ENCODE results near the gene C17orf67. TPM values are rescaled to one million over a fixed set of nuclear protein-coding genes. Genes with fewer than 3 reads are reported as not detected.

Gene C17orf67
- total and polyA plus RNA-seq, 4 experiments from 2014 or later, result 0.81 to 11.2 (median 6.2) TPM

DNA sequence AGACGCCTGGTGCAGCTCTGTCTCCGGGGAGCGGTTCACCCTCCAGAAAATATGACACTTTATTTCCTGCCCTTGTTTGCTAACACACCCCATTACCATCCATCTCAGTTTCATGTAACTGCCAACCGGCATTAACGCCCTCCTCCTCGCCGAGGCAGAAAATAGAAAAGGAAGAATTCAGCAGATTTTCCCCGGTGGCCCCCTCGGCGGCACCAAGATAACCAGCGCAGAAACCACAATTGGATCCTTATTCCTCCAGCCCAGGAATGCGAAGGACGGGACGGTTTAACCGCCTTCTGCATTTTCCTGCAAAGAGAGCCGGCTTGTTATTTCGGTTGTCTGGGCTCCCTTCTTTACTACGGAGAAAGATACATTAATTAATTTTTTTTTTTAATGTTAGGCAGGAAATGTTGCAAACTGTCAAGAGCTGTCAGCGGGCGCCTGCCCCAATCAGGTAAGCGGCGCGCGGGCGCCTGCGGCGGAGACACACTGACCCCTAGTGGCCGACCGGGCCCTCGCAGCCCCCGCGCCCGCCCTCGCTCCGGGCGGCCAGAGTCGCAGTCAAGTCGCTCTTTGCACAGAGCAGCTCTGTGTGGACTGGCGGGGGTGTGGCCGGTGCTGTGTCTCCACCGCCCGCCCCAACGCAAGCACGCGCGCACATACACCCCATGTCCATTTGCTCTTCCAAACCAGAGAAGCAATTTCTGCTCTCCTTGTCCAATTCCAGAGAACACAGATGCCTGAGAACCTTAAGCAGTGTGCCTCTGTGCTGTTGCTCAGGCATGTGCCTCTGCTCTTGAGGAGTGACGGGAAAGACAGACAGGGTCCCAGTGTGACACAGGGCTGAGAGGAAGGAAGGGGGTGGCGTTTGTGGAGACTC is 53.6 kb downstream of the C17orf67 start:
- H3K4me3 ChIP-seq (ENCODE audit: low read length in 2 of 2), result peak overlapping the region in 1 of 2 donors; percentile 58
- Mint-ChIP-seq H3K4me3 (peak overlapping the region; percentile 88 to 100 (median 92)), H3K4me1 (peaks cover 11 to 26% (median 18%) of the 10 kb centered on the region in 4 donors), H3K27me3 (no peaks in the 10 kb centered on the region), H3K27ac (peak overlapping the region; percentile 94 to 99 (median 95)), H3K9me3 (no peaks in the 10 kb centered on the region), H3K36me3 (peaks cover 0 to 5% of the 10 kb centered on the region in 2 donors)
- peak; percentile 80 to 87 (median 84) for DNase-seq
- intact Hi-C loops (cut with micrococcal nuclease), result loop anchor here (1.0 kb wide), 3 partner anchors 64 to 188 kb away; no protein-coding TSS in a partner anchor
- no peaks in the 10 kb centered on the region for H3K36me3 ChIP-seq (ENCODE audit: insufficient read depth, low read length)
- peaks cover 16% of the 10 kb centered on the region for H3K4me1 ChIP-seq (ENCODE audit: insufficient read depth, low read length)
- H3K27ac ChIP-seq (ENCODE audit: low read depth, low read length), result peak overlapping the region; percentile 56
- no peaks in the 10 kb centered on the region for H3K27me3 ChIP-seq (ENCODE audit: insufficient read depth, low read length)
- ChIA-PET POLR2A (ENCODE audit: partially characterized antibody) (interaction anchor here (0.7 to 2.0 kb wide), 4 partner anchors 53 to 187 kb away, joined by 3 to 7 read pairs (median 6); partner anchors contain the start of genes C17orf67, DGKE and NOG), CTCF (ENCODE audit: partially characterized antibody) (interaction anchor here (0.9 to 4.2 kb wide), 32 partner anchors 9 to 1255 kb away, joined by 3 to 64 read pairs (median 4); partner anchors contain the start of gene NOG)
- no peaks in the 10 kb centered on the region for H3K9me3 ChIP-seq (ENCODE audit: control insufficient read depth in 1 of 2, low read length in 2 of 2)

DNA sequence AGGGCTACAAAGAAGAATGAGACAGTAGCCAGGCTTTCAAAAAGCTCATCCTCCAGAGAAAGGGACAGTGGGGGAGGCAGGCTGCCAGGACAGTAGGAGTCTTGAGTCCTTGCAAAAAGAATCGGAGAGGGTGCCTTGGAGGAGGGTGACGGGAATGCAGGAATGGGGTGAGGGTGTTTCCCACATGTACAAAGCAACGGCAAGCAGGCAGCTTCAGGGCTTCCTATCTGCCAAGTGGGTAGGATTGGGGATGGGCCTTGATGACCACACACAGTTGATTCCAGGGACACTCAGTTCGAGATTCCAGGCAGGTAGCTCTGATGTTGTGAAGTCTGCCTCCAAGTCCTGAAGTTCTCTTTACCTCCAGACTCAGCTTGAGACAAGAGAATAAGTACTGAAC is 54.4 kb downstream of the C17orf67 start:
- H3K4me3 Mint-ChIP-seq, result peak overlapping the region; percentile 88 to 100 (median 92)
- no peaks in the 10 kb centered on the region for H3K9me3 Mint-ChIP-seq
- intact Hi-C loops (cut with micrococcal nuclease), result no loop called here
- Histone ChIP-seq H3K4me3 (ENCODE audit: low read length in 2 of 2) (no peak overlapping the region), H3K27me3 (ENCODE audit: insufficient read depth, low read length) (no peaks in the 10 kb centered on the region), H3K4me1 (ENCODE audit: insufficient read depth, low read length) (peaks cover 16% of the 10 kb centered on the region), H3K36me3 (ENCODE audit: insufficient read depth, low read length) (no peaks in the 10 kb centered on the region), H3K27ac (ENCODE audit: low read depth, low read length) (peak overlapping the region; percentile 56), H3K9me3 (ENCODE audit: control insufficient read depth in 1 of 2, low read length in 2 of 2) (no peaks in the 10 kb centered on the region)
- H3K36me3 Mint-ChIP-seq, result peaks cover 0 to 5% of the 10 kb centered on the region in 2 donors
- no peaks in the 10 kb centered on the region for H3K27me3 Mint-ChIP-seq
- peak overlapping the region; percentile 94 to 99 (median 95) for H3K27ac Mint-ChIP-seq
- CTCF ChIA-PET (ENCODE audit: partially characterized antibody), result interaction anchor here (1.0 to 4.2 kb wide), 19 partner anchors 9 to 1254 kb away, joined by 3 to 64 read pairs (median 4); partner anchors contain the start of gene NOG
- DNase-seq, result no peak
- peaks cover 11 to 26% (median 18%) of the 10 kb centered on the region in 4 donors for H3K4me1 Mint-ChIP-seq
- POLR2A ChIA-PET (ENCODE audit: partially characterized antibody), result interaction anchor here (1.3 to 2.0 kb wide), 3 partner anchors 55 to 186 kb away, joined by 5 to 7 read pairs (median 6); partner anchors contain the start of genes C17orf67, DGKE and NOG

DNA sequence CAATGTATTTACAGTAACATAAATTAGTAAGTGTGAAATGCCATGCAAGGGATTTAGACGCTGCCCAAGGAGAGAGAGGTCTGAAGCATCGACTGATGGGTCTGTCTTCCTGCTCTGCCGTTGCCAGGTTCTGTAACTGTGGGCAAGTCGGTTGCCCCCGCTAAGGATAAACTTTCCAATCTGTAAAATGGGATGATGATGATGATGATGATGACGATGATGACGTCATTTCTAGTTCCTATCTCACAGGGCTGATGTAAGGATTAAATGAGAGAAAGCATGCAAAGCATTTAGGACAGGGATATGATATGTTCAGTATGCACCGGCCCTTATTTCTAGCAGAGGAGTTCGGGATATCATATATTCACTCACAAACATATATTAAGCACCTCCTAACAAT is 54.8 kb downstream of the C17orf67 start:
- intact Hi-C loops (cut with micrococcal nuclease), result no loop called here
- peaks cover 16% of the 10 kb centered on the region for H3K4me1 ChIP-seq (ENCODE audit: insufficient read depth, low read length)
- H3K27me3 Mint-ChIP-seq, result no peaks in the 10 kb centered on the region
- H3K4me3 ChIP-seq (ENCODE audit: low read length in 2 of 2), result no peak overlapping the region
- no peaks in the 10 kb centered on the region for H3K9me3 Mint-ChIP-seq
- peaks cover 0 to 5% of the 10 kb centered on the region in 2 donors for H3K36me3 Mint-ChIP-seq
- H3K4me1 Mint-ChIP-seq, result peaks cover 11 to 26% (median 18%) of the 10 kb centered on the region in 4 donors
- ChIA-PET POLR2A (ENCODE audit: partially characterized antibody) (interaction anchor here (1.3 to 2.0 kb wide), 2 partner anchors 55 to 186 kb away, joined by 5 to 7 read pairs; partner anchors contain the start of genes C17orf67, DGKE and NOG), CTCF (ENCODE audit: partially characterized antibody) (interaction anchor here (1.1 to 4.2 kb wide), 10 partner anchors 8 to 1253 kb away, joined by 3 to 64 read pairs (median 5); partner anchors contain the start of gene NOG)
- H3K27ac Mint-ChIP-seq, result peak overlapping the region; percentile 94 to 99 (median 95)
- H3K27me3 ChIP-seq (ENCODE audit: insufficient read depth, low read length), result no peaks in the 10 kb centered on the region
- peak overlapping the region; percentile 56 for H3K27ac ChIP-seq (ENCODE audit: low read depth, low read length)
- no peaks in the 10 kb centered on the region for H3K36me3 ChIP-seq (ENCODE audit: insufficient read depth, low read length)
- H3K4me3 Mint-ChIP-seq, result peak overlapping the region; percentile 3 to 100 (median 68)
- no peak for DNase-seq
- H3K9me3 ChIP-seq (ENCODE audit: control insufficient read depth in 1 of 2, low read length in 2 of 2), result no peaks in the 10 kb centered on the region

DNA sequence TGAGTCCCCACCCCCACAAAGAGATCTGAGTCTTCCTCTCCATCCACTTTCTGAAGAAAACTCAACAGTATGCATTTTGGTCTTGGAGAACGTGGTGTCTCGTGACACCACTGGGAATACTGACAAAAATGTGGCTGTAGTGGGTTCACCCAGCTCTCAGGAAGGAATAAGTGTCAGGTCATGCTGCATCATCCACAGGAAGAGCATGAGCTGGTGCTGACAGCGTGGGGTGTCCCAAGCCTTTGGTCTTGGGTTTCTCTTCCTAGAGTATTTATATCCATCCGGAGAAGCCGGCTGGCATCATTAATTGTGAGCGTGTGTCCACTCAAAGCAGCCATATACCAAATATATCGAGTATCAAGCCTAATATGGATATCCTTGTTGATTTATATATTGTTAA is 55.9 kb downstream of the C17orf67 start:
- Histone ChIP-seq H3K27ac (ENCODE audit: low read depth, low read length) (no peak overlapping the region), H3K9me3 (ENCODE audit: control insufficient read depth in 1 of 2, low read length in 2 of 2) (no peaks in the 10 kb centered on the region), H3K4me3 (ENCODE audit: low read length in 2 of 2) (no peak overlapping the region), H3K27me3 (ENCODE audit: insufficient read depth, low read length) (no peaks in the 10 kb centered on the region), H3K36me3 (ENCODE audit: insufficient read depth, low read length) (no peaks in the 10 kb centered on the region), H3K4me1 (ENCODE audit: insufficient read depth, low read length) (peaks cover 16% of the 10 kb centered on the region)
- Mint-ChIP-seq H3K27ac (peak overlapping the region in 1 of 7 donors; percentile 29), H3K9me3 (no peaks in the 10 kb centered on the region), H3K4me1 (peaks cover 11 to 26% (median 18%) of the 10 kb centered on the region in 4 donors), H3K36me3 (peaks cover 0 to 5% of the 10 kb centered on the region in 2 donors), H3K27me3 (peaks cover 0 to 2% of the 10 kb centered on the region in 2 donors), H3K4me3 (no peak overlapping the region)
- POLR2A ChIA-PET (ENCODE audit: partially characterized antibody), result no interaction called here
- intact Hi-C loops (cut with micrococcal nuclease), result no loop called here
- CTCF ChIA-PET (ENCODE audit: partially characterized antibody), result no interaction called here
- DNase-seq, result no peak

DNA sequence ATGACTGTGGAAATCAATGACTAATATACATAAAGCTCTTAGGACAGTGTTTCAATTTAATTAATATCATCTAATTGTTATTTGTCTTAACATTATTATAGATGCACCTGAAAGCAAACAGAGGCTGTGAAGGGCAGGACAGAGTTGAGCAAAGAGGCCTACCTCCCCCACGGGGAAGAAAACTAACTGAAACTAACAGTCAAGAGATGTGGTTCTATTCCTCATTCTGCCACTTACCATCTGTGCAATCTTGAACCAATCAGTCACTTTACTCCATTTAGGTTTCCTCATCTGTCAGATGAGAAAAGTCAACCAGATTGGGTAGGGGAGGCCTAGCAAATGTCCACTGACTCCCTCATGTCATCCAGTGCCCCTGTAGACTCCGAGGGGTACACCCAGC is 59.1 kb downstream of the C17orf67 start:
- Histone ChIP-seq H3K27ac (ENCODE audit: low read depth, low read length) (no peak overlapping the region), H3K36me3 (ENCODE audit: insufficient read depth, low read length) (no peaks in the 10 kb centered on the region), H3K4me3 (ENCODE audit: low read length in 2 of 2) (no peak overlapping the region), H3K27me3 (ENCODE audit: insufficient read depth, low read length) (no peaks in the 10 kb centered on the region), H3K9me3 (ENCODE audit: control insufficient read depth in 1 of 2, low read length in 2 of 2) (no peaks in the 10 kb centered on the region), H3K4me1 (ENCODE audit: insufficient read depth, low read length) (peaks cover 9% of the 10 kb centered on the region)
- ChIA-PET CTCF (ENCODE audit: partially characterized antibody) (no interaction called here), POLR2A (ENCODE audit: partially characterized antibody) (no interaction called here)
- H3K36me3 Mint-ChIP-seq, result peaks cover 0 to under 1% of the 10 kb centered on the region in 2 donors
- H3K27me3 Mint-ChIP-seq, result peaks cover 0 to 2% of the 10 kb centered on the region in 2 donors
- DNase-seq, result no peak
- peaks cover 5 to 17% (median 11%) of the 10 kb centered on the region in 4 donors for H3K4me1 Mint-ChIP-seq
- no peaks in the 10 kb centered on the region for H3K9me3 Mint-ChIP-seq
- H3K27ac Mint-ChIP-seq, result no peak overlapping the region
- H3K4me3 Mint-ChIP-seq, result no peak overlapping the region
- intact Hi-C loops (cut with micrococcal nuclease), result no loop called here

DNA sequence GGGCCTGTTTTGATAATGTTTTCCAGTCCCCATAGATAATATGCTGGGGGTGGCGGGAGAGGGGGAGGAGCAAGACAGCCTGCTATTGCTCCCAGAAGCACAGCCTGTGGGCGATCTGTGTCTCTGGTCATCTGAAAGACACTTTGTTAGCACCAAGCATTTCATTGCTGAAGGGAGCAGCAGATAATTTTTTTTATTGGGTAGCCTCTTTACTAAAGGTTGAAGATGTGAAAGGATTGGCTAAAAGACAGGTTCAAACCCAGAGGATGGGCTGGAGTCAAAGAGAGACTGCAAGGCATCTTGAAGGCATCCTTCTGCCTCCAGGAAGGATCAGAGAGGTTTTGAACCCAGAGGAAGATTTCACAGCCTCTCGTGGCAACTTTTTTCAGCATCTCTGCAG is 60.6 kb downstream of the C17orf67 start:
- intact Hi-C loops (cut with micrococcal nuclease), result no loop called here
- POLR2A ChIA-PET (ENCODE audit: partially characterized antibody), result no interaction called here

DNA sequence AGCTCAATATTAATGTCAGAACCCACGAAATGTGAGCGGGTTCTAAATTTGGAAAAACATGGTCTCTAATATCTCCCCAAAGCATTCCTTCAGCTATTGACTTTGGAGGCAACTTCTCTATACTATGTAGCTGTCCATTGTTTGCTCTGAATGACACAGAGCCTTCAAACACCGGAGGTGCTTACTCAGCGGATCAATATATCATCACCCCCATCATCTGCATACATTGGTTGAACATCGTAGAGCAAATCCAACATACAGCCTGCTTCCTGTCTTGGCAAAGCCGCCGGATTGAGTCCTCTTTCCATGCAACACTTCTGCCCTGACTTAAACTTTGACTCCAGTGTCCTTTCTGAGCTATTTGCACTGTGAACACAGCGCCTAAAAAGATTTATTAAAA is 61.3 kb downstream of the C17orf67 start:
- Mint-ChIP-seq H3K27me3 (peaks cover 0 to 2% of the 10 kb centered on the region in 2 donors), H3K9me3 (no peaks in the 10 kb centered on the region), H3K27ac (no peak overlapping the region), H3K4me1 (no peaks in the 10 kb centered on the region), H3K36me3 (no peaks in the 10 kb centered on the region), H3K4me3 (no peak overlapping the region)
- CTCF ChIA-PET (ENCODE audit: partially characterized antibody), result interaction anchor here (3.4 kb wide), 1 partner anchor 8 kb away, joined by 22 read pairs; no protein-coding TSS in a partner anchor
- H3K27ac ChIP-seq (ENCODE audit: low read depth, low read length), result no peak overlapping the region
- POLR2A ChIA-PET (ENCODE audit: partially characterized antibody), result no interaction called here
- no peaks in the 10 kb centered on the region for H3K36me3 ChIP-seq (ENCODE audit: insufficient read depth, low read length)
- no peak for DNase-seq
- no peaks in the 10 kb centered on the region for H3K4me1 ChIP-seq (ENCODE audit: insufficient read depth, low read length)
- intact Hi-C loops (cut with micrococcal nuclease), result no loop called here
- no peaks in the 10 kb centered on the region for H3K27me3 ChIP-seq (ENCODE audit: insufficient read depth, low read length)
- no peaks in the 10 kb centered on the region for H3K9me3 ChIP-seq (ENCODE audit: control insufficient read depth in 1 of 2, low read length in 2 of 2)
- no peak overlapping the region for H3K4me3 ChIP-seq (ENCODE audit: low read length in 2 of 2)

More for the DNA sequence above, 60.6 kb downstream of the C17orf67 start:
- no peak overlapping the region for H3K4me3 ChIP-seq (ENCODE audit: low read length in 2 of 2)
- no peak overlapping the region for H3K27ac ChIP-seq (ENCODE audit: low read depth, low read length)
- H3K27ac Mint-ChIP-seq, result no peak overlapping the region
- H3K4me3 Mint-ChIP-seq, result no peak overlapping the region
- no peaks in the 10 kb centered on the region for H3K36me3 Mint-ChIP-seq
- peaks cover 0 to 2% of the 10 kb centered on the region in 2 donors for H3K27me3 Mint-ChIP-seq
- no peaks in the 10 kb centered on the region for H3K9me3 ChIP-seq (ENCODE audit: control insufficient read depth in 1 of 2, low read length in 2 of 2)
- no peak for DNase-seq
- H3K27me3 ChIP-seq (ENCODE audit: insufficient read depth, low read length), result no peaks in the 10 kb centered on the region
- H3K9me3 Mint-ChIP-seq, result no peaks in the 10 kb centered on the region
- no peaks in the 10 kb centered on the region for H3K4me1 ChIP-seq (ENCODE audit: insufficient read depth, low read length)
- H3K4me1 Mint-ChIP-seq, result peaks cover 0 to 2% (median 0%) of the 10 kb centered on the region in 4 donors
- CTCF ChIA-PET (ENCODE audit: partially characterized antibody), result no interaction called here
- no peaks in the 10 kb centered on the region for H3K36me3 ChIP-seq (ENCODE audit: insufficient read depth, low read length)

All from CD4-positive, alpha-beta memory T cell (primary cell).